HG02571 (cell line): ENCODE results near the gene FIZ1.
A peak's percentile ranks its signal among the peaks of the same experiment; 100 is the strongest.

ENCODE experiments used
- ATAC-seq: cut with Tn5 transposase; IDR thresholded peaks from one replicate; pipeline ENCODE4 v1.9.1; 2021; ENCODE audit warnings: mild to moderate bottlenecking, moderate library complexity; ENCODE audit not compliant: unreplicated experiment

FIZ1 gene

GRCh38 chr19:55635856-55636440 is 36.6 kb upstream of the FIZ1 start:
- ATAC-seq, result no peak

GRCh38 chr19:55635334-55635717 is 36.0 kb upstream of the FIZ1 start:
- ATAC-seq, result no peak

DNA sequence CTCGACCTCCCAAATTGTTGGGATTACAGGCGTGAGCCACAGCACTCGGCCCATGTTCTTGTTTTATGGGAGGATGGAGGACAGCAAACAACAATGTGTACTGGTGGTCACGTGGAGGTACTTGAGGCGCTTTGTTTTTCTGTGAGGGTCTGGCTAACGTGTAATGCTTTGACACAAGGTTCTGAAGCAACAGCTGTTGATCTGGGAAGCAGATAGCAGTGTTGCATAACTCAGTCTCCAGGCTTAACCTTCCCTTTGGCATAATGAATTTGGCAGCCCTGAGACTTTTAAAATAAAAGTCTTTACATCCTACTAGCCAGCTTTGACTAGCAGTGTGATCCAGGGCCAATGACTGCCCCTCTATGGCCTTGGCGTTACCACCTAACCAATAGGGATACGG is 34.5 kb upstream of the FIZ1 start:
- ATAC-seq, result no peak

DNA sequence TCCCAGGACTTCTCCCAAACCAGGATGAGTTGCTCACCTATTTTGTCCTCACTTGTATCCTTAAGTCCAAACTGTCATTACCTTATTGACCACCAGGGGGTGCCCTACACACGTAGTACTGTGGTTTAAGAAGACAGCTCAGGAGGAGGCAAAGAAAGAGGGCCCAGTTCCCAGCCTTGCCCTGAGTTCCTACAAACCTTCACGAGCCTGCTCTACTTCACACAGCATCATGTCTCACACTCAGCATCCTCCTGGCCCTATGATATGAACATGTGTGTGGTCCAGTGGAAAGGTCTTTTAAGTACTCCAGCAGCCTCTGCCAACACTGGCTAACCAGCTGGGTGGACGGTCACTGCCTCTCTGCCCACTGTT is 33.1 kb upstream of the FIZ1 start:
- no peak for ATAC-seq

DNA sequence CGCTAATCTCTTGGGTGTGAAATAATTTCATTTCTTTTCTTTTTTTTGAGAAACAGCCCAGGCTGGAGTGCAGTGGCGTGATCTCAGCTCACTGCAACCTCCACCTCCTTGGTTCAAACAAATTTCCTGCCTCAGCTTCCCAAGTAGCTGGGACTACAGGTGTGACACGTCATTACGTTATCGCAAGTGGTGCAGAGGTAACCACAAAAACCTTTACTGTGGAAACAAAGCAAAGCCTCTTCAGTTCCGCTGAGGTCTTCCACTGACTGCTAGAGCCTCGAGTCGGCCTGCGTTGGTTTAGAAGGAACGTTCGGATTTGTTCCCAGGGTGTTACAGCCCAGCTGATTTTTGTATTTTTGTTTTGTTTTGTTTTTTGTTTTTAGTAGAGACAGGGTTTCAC is 27.0 kb upstream of the FIZ1 start:
- no peak for ATAC-seq

- no peak for ATAC-seq
Observed at GRCh38 chr19:55625004-55625326, 25.6 kb upstream of the FIZ1 start.

DNA sequence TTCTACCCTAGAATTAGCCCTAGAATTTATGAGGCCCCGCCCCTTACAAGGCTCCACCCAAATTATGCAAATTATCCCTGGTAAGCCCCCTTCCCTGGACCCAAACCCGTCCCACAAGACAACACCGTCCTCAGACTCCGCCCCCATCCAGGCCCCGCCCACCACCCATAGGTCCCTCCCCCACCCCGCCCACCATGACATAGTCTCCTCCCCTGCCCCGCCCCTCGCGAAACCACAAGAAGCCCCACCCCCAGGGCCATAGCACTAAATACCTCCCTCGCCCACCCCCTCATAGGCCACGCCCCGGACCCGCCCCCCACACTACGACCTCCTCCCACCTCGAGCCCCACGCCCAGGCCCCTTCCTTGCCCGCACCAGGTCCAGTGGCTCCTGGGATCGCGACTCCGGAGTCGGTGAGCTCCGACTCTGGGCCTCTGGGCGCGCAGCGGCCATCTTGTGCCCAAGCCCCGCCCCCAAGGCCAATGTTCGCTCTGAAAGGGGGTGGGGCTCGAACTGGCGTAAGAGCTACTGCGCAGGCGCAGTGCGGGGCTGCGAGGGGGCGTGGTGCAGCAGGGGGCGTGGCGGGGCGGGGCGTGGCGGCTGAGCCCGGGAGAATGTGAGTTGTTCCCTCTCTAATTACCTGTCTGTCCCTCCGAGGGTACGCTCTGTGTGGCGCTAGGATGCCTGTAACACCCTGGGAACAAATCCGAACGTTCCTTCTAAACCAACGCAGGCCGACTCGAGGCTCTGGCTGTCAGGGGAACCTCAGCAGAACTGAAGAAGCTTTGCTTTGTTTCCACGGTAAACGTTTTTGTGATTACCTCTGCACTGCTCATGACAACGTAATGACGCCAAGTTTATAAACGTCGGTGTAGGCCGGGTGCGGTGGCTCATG is 25.0 kb upstream of the FIZ1 start, which contains the start of gene ZNF784:
ZNF784 (minus strand) TSS at position 458 of the 895 bp plus-strand sequence; CDS start at position 453, 5 bp downstream.
- peak; percentile 64 for ATAC-seq

GRCh38 chr19:55623561-55623960 is 24.2 kb upstream of the FIZ1 start:
- ATAC-seq, result no peak

DNA sequence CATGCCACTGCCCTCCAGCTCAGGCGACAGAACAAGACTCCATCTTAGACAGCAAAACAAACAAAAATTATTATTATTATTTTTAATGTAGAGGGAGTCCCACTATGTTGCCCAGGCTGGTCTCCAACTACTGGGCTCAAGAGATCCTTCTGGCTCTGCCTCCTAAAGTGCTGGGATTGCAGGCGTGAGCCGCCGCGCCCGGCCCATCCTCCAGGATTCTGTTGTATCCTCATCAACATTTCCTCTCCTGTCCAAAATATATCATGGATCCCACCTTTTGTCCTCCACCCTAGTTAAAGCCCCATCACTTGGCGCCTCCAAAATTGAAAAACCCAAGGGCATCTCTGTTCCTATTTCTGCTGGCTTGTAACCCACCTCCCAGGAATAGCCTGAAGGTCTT is 23.8 kb upstream of the FIZ1 start:
- no peak for ATAC-seq

DNA sequence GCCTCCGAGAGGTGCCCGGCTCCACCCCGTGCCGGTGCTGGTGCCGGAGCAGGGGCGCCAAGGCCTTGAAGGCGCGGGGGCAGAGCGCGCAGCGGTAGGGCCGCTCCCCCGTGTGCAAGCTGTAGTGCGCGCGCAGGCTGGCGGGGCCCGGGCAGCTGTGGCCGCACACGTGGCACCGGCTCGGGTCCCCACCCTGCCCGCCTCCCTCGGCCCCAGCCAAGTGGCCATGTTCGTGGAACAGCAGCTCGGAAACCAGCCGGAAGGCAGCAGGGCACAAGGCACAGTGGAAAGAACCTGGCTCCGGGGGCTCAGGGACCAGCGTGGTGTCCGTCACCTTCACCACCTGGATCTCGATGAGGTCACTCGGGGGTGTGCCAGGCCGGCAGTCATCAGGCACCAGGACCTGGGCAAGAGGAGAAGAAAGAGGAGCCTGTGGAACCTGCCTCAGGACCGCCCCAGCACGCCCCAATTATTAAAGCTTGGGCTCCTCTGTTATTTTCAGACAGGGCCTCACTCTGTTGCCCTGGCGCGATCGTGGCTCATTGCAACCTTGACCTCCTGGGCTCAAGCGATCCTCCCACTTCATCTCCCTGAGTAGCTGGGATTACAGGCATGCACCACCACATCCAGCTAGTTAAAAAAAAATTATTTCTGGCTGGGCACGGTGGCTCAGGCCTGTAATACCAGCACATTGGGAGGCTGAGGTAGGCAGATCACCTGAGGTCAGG is 23.1 kb upstream of the FIZ1 start:
- ATAC-seq, result no peak

DNA sequence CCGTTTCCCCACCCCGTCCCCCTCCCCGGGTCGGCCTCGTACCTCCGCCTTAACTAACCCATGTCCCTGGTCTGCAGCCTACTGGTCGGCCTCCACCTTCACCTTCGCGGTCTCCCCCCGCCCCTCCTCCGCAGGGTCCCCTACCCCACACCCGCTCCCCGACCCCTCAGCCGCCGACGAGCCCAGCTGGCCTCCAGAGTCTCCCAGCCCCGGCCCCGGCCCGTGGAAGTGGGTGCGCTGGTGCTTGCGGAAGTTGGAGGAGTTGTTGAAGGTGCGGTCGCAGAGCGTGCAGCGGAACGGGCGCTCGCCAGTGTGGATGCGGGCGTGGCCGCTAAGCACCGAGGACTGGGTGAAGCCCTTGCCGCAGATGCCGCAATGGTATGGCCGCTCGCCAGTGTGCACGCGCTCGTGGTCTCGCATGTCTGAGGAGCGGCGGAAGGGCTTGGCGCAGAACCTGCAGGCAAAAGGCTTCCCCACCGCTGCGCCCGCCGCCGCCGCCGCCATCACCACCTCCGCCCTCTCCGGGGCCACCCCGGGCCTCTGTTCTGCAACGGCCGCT is 22.4 kb upstream of the FIZ1 start:
- ATAC-seq, result no peak

- no peak for ATAC-seq
Observed at GRCh38 chr19:55621205-55621672, 21.9 kb upstream of the FIZ1 start.

GRCh38 chr19:55620410-55621204 is 21.3 kb upstream of the FIZ1 start:
- ATAC-seq, result no peak

DNA sequence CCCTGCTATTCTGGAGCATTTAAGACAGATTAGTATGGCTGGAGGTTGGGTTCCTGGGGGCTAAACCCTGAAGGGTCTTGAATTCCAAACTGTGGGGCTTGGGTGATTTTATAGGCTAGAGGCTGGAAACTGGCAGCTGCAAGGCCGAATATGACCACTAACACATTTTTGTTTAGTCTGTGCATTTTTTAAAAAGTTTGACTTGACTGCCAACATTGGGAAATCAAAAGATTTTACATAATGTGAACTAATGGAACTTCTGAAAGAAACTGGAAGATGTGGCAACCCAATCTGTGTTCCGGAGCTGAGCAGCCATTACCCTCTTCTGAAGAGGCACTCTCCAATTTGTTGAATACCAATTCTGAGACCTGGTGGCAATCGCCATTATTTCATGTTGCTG is 20.0 kb upstream of the FIZ1 start:
- ATAC-seq, result no peak

DNA sequence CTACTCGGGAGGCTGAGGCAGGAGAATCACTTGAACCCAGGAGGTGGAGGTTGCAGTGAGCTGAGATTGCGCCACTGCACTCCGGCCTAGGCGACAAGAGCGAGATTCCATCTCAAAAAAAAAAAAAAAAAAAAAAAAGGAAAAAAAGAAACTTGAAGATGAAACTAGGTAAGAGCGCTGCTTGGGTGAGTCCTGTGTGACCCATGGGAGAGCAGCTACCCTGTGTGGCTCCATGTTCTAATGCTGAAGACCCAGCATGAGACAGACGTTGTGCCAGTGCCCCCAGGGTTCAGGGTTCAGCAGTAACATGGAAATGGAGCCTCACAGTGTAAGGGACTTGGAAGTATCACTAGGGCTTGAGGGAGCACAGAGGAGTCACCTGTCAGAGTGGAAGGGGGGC is 19.1 kb upstream of the FIZ1 start:
- ATAC-seq, result no peak

GRCh38 chr19:55617426-55617825 is 18.1 kb upstream of the FIZ1 start:
- no peak for ATAC-seq

GRCh38 chr19:55616395-55616875 is 17.1 kb upstream of the FIZ1 start:
- no peak for ATAC-seq

DNA sequence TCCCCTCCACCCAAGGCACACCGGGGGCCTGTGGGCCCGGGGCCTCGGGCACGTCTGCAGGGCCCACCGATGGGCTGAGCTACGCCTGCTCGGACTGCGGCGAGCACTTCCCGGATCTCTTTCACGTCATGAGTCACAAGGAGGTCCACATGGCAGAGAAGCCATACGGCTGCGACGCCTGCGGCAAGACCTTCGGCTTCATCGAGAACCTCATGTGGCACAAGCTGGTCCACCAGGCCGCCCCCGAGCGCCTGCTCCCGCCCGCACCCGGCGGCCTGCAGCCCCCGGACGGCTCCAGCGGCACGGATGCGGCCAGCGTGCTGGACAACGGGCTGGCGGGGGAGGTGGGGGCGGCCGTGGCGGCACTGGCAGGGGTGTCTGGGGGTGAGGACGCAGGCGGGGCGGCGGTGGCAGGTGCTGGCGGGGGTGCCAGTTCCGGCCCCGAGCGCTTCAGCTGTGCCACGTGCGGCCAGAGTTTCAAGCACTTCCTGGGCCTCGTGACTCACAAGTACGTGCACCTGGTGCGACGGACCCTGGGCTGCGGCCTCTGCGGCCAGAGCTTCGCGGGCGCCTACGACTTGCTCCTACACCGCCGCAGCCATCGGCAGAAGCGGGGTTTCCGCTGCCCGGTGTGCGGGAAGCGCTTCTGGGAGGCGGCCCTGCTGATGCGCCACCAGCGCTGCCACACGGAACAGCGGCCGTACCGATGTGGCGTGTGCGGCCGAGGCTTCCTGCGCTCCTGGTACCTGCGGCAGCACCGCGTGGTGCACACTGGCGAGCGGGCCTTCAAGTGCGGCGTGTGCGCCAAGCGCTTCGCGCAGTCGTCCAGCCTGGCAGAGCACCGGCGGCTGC is 16.5 kb upstream of the FIZ1 start:
- no peak for ATAC-seq

DNA sequence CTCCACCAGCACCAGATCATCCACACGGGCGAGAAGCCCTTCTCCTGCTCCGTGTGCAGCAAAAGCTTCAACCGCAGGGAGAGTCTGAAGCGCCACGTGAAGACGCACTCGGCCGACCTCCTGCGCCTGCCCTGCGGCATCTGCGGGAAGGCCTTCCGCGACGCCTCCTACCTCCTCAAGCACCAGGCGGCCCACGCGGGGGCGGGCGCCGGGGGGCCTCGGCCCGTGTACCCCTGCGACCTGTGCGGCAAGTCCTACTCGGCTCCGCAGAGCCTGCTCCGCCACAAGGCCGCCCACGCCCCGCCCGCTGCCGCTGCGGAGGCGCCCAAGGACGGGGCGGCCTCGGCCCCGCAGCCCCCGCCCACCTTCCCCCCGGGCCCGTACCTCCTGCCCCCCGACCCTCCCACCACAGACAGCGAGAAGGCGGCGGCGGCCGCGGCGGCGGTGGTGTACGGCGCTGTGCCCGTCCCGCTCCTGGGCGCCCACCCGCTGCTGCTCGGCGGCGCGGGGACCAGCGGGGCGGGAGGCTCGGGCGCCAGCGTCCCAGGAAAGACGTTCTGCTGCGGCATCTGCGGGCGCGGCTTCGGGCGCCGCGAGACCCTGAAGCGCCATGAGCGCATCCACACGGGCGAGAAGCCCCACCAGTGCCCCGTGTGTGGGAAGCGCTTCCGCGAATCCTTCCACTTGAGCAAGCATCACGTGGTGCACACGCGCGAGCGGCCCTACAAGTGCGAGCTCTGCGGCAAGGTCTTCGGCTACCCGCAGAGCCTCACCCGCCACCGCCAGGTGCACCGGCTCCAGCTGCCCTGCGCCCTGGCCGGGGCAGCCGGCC is 15.6 kb upstream of the FIZ1 start:
- ATAC-seq, result no peak
